ENCODE data around the gene LINGO1. TPM values are rescaled to one million over a fixed set of nuclear protein-coding genes. Genes with fewer than 3 reads are reported as not detected.

The LINGO1 gene
- total RNA-seq, 2 experiments from 2014 or later = not detected

GRCh38 chr15:77659350-77660321 lies 26.9 kb upstream of the LINGO1 start:
- H3K4me3 ChIP-seq (ENCODE audit: low read depth, low read length, poor library complexity, severe bottlenecking) = no peak overlapping the region
- H4K20me1 ChIP-seq (ENCODE audit: insufficient read depth, low read length) = no peaks in the 10 kb centered on the region
- no peak overlapping the region for H2AFZ ChIP-seq (ENCODE audit: low read length)
- intact Hi-C loops (cut with micrococcal nuclease; ENCODE audit: unreplicated experiment) = loop anchor here (1.0 kb wide), 1 partner anchor 162 kb away; no protein-coding TSS in a partner anchor
- H3K27ac ChIP-seq (ENCODE audit: low read depth, low read length, poor library complexity, severe bottlenecking) = no peak overlapping the region
- ChIA-PET CTCF (ENCODE audit: unreplicated experiment) (interaction anchor here (0.6 kb wide), 1 partner anchor 96 kb away, joined by 3 read pairs; no protein-coding TSS in a partner anchor), POLR2A (no interaction called here)
- no peaks in the 10 kb centered on the region for H3K79me2 ChIP-seq (ENCODE audit: insufficient read depth, low read depth, low read length)
- no peaks in the 10 kb centered on the region for H3K9me2 ChIP-seq (ENCODE audit: insufficient read depth, low read length)
- no peaks in the 10 kb centered on the region for H3K4me1 ChIP-seq (ENCODE audit: insufficient read depth, low read length, poor library complexity, severe bottlenecking)
- no peak overlapping the region for H3K4me2 ChIP-seq (ENCODE audit: low read length)
- no peaks in the 10 kb centered on the region for H3K9me3 ChIP-seq (ENCODE audit: low read length)
- no peaks in the 10 kb centered on the region for H3K36me3 ChIP-seq (ENCODE audit: insufficient read depth, low read length)
- no TSS peak for BruUV-seq (replicated peaks)
- no peak for TF ChIP-seq EZH2phosphoT487 (IDR thresholded peaks at IDR 0.05; ENCODE audit: borderline replicate concordance, low read depth, low read length)
- TF ChIP-seq CTCF (conservative IDR thresholded peaks at IDR 0.05; ENCODE audit: low read length) = peak; percentile 69
- peak; percentile 71 for DNase-seq (ENCODE audit: low spot score)

GRCh38 chr15:77658304-77658703 lies 25.6 kb upstream of the LINGO1 start:
- POLR2A ChIA-PET = no interaction called here
- H2AFZ ChIP-seq (ENCODE audit: low read length) = no peak overlapping the region
- DNase-seq (ENCODE audit: low spot score) = no peak
- CTCF ChIA-PET (ENCODE audit: unreplicated experiment) = no interaction called here
- no peak for TF ChIP-seq EZH2phosphoT487 (IDR thresholded peaks at IDR 0.05; ENCODE audit: borderline replicate concordance, low read depth, low read length)
- H3K9me2 ChIP-seq (ENCODE audit: insufficient read depth, low read length) = no peaks in the 10 kb centered on the region
- no TSS peak for BruUV-seq (replicated peaks)
- no peaks in the 10 kb centered on the region for H3K4me1 ChIP-seq (ENCODE audit: insufficient read depth, low read length, poor library complexity, severe bottlenecking)
- H3K79me2 ChIP-seq (ENCODE audit: insufficient read depth, low read depth, low read length) = no peaks in the 10 kb centered on the region
- H4K20me1 ChIP-seq (ENCODE audit: insufficient read depth, low read length) = no peaks in the 10 kb centered on the region
- no peaks in the 10 kb centered on the region for H3K9me3 ChIP-seq (ENCODE audit: low read length)
- H3K4me3 ChIP-seq (ENCODE audit: low read depth, low read length, poor library complexity, severe bottlenecking) = no peak overlapping the region
- H3K27ac ChIP-seq (ENCODE audit: low read depth, low read length, poor library complexity, severe bottlenecking) = no peak overlapping the region
- intact Hi-C loops (cut with micrococcal nuclease; ENCODE audit: unreplicated experiment) = no loop called here
- H3K36me3 ChIP-seq (ENCODE audit: insufficient read depth, low read length) = no peaks in the 10 kb centered on the region
- H3K4me2 ChIP-seq (ENCODE audit: low read length) = no peak overlapping the region

- intact Hi-C loops (cut with micrococcal nuclease; ENCODE audit: unreplicated experiment) = no loop called here
- H3K4me3 ChIP-seq (ENCODE audit: low read depth, low read length, poor library complexity, severe bottlenecking) = no peak overlapping the region
- no peaks in the 10 kb centered on the region for H3K9me2 ChIP-seq (ENCODE audit: insufficient read depth, low read length)
- no peaks in the 10 kb centered on the region for H3K36me3 ChIP-seq (ENCODE audit: insufficient read depth, low read length)
- CTCF ChIA-PET (ENCODE audit: unreplicated experiment) = no interaction called here
- H3K4me1 ChIP-seq (ENCODE audit: insufficient read depth, low read length, poor library complexity, severe bottlenecking) = no peaks in the 10 kb centered on the region
- POLR2A ChIA-PET = no interaction called here
- BruUV-seq (replicated peaks) = no TSS peak
- no peaks in the 10 kb centered on the region for H3K9me3 ChIP-seq (ENCODE audit: low read length)
- no peak overlapping the region for H2AFZ ChIP-seq (ENCODE audit: low read length)
- H4K20me1 ChIP-seq (ENCODE audit: insufficient read depth, low read length) = no peaks in the 10 kb centered on the region
- H3K79me2 ChIP-seq (ENCODE audit: insufficient read depth, low read depth, low read length) = no peaks in the 10 kb centered on the region
- TF ChIP-seq CTCF (conservative IDR thresholded peaks at IDR 0.05; ENCODE audit: low read length) (no peak), EZH2phosphoT487 (IDR thresholded peaks at IDR 0.05; ENCODE audit: borderline replicate concordance, low read depth, low read length) (no peak)
- DNase-seq (ENCODE audit: low spot score) = no peak
- no peak overlapping the region for H3K27ac ChIP-seq (ENCODE audit: low read depth, low read length, poor library complexity, severe bottlenecking)
- no peak overlapping the region for H3K4me2 ChIP-seq (ENCODE audit: low read length)
These were observed 25.0 kb upstream of the LINGO1 start for GRCh38 chr15:77657634-77658238.
